ENCODE measurements around the gene NFKBIE.

Gene NFKBIE

DNA sequence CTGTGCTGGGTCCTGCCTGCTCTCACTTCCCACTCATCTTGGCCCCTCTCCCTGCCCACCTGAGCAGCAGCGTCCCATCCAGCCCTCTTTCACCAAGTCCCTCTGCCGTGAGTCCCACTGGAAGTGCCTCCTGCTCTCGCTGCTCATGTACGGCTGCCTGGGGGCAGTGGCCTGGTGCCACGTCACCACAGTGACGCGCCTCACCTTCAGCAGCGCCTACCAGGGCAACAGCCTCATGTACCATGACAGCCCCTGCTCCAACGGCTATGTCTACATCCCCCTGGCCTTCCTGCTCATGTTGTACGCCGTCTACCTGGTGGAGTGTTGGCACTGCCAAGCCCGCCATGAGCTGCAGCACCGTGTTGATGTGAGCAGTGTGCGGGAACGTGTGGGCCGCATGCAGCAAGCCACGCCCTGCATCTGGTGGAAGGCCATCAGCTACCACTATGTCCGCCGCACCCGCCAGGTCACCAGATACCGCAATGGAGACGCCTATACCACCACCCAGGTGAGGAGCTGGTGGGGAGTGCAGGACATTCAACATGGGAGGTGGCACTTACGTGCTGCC lies 7.7 kb upstream of the NFKBIE start:
- no peak for DNase-seq (ENCODE audit: low read depth)

DNA sequence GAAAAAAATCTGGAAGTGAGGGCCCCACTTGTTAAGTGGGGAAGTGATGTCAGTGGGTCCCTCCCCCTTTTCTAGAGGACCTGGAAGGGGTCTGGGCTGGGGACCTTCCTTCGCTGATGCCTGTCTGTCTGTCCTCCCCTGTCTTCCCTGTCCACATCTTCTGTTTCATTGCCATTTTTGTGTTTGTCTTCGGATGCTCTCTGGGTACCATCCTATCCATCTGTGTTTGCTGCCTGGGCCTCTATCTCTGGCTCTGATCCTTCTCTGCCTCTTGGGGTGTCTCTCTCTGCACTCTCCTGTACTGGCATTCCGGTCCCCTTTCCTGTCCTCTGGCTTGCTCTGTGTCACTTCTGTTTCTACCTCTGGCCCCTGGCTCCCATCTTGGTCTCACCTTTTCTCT lies 7.2 kb upstream of the NFKBIE start:
- DNase-seq (ENCODE audit: low read depth): no peak

GRCh38 chr6:44271914-44272313 lies 6.6 kb upstream of the NFKBIE start:
- DNase-seq (ENCODE audit: low read depth): no peak

GRCh38 chr6:44271406-44271723 lies 6.0 kb upstream of the NFKBIE start:
- no peak for DNase-seq (ENCODE audit: low read depth)

GRCh38 chr6:44270526-44271405 lies 5.4 kb upstream of the NFKBIE start:
- no peak for DNase-seq (ENCODE audit: low read depth)

DNA sequence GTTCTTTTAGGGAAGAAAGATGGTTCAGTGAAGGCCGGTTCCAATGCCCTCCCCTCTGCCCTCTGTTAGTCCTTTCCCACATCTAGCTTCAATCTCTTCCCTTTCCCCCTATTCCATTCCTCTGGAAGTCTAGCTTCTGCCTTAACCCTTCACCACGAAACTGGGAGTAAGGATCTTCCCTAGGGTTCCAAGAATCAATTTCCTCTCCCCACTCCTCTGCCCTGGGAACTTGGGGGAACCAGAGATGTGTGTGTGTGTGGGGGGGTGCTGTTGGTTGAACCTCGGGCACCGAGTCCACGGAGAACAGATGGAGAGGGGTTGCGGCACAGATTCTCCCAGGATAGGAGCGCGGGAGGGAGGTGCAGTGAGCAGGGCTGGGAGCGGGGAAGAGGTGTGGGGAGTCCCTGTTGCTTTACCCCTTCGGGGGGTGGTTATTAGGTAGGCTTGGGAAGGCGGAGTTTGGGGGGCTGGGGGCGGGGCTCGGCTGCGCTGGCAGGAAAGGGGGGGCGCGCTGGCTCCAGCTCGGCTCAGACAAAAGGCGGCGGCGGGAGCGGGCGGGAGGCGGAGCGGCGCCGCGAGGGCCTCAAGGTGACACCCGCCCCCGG lies 4.7 kb upstream of the NFKBIE start, which contains the start of gene TMEM151B:
TMEM151B (plus strand) TSS at position 530 of the 605 bp plus-strand sequence. CDS start 293 bp downstream, outside the sequence.
- no peak for DNase-seq (ENCODE audit: low read depth)

- no peak for DNase-seq (ENCODE audit: low read depth)
Measured at GRCh38 chr6:44269178-44269920, 4.0 kb upstream of the NFKBIE start.

DNA sequence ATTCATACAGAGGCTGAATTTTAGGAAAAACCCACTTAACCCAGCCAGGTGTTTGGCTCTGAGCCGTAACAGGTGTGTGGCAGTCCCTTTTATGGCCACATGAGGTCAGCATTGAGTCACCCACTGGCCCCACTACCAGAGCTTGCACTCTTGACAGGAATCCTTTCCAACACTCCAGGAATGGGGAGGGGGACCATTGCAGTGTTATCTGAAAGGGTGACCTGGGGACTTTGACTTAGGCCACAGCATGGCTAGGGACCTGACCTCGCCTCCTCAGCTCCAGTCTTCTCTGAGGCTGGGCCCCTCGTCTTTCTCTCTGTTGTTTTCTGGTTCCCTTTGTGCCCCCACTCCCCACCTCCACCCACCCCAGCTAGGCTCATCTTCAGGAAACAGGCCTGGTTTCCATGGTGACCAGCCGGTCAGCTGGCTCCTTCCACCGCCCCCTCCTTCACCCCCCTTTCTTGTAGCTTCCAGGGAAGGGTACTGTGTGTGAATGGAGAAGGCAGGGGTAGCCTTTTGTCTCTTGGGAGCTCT lies 2.8 kb upstream of the NFKBIE start:
- DNase-seq (ENCODE audit: low read depth): peak; percentile 52

- DNase-seq (ENCODE audit: low read depth): no peak
Measured at GRCh38 chr6:44267252-44267651, 1.9 kb upstream of the NFKBIE start.

GRCh38 chr6:44266347-44266746 lies 996 bp upstream of the NFKBIE start:
- no peak for DNase-seq (ENCODE audit: low read depth)

- no peak for DNase-seq (ENCODE audit: low read depth)
Measured at GRCh38 chr6:44265722-44266233, 427 bp upstream of the NFKBIE start.

DNA sequence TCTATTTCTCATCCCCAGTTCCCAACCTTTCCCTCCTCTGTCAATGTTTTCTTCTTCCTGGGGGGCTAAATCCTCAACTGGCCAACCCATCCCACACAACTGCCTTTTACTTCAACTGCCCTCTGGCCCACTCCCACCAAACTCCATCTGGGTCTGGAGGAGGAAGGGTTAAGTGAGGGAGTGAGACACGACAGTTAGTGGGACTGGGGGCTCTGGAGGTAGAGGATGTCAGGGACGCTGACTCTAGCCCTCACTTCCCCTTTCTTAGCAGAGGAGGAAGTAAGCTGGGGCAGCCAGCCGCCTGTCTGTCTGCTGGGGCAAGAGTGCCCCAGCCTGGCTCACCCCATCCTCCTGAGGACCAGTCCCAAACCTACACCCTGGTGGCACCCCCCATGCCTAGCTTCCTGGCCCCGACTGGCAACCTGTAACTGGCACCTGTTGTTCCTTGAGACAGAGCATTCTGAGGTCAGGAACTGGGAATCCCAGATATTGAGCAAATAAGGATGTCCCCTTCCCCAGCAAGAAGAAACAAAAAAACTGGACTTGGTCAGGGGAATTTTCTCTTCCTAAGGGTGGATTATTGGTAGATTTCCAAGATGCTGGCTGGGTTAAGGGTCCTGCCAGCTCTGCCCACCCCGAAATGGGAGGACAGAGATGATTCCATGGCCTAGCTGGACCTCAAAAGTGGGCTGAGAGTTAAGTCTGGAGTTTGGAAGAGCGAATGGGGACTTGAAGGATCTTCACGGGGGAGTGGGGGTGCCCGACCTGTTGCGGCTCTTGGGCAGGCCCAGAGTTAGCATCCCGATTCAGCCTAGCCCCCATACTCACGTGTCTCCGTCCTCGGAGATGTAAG lies 971 bp downstream of the NFKBIE start:
- DNase-seq (ENCODE audit: low read depth): no peak

- peak; percentile 48 for DNase-seq (ENCODE audit: low read depth)
Measured at GRCh38 chr6:44263354-44264100, 1.8 kb downstream of the NFKBIE start.

DNA sequence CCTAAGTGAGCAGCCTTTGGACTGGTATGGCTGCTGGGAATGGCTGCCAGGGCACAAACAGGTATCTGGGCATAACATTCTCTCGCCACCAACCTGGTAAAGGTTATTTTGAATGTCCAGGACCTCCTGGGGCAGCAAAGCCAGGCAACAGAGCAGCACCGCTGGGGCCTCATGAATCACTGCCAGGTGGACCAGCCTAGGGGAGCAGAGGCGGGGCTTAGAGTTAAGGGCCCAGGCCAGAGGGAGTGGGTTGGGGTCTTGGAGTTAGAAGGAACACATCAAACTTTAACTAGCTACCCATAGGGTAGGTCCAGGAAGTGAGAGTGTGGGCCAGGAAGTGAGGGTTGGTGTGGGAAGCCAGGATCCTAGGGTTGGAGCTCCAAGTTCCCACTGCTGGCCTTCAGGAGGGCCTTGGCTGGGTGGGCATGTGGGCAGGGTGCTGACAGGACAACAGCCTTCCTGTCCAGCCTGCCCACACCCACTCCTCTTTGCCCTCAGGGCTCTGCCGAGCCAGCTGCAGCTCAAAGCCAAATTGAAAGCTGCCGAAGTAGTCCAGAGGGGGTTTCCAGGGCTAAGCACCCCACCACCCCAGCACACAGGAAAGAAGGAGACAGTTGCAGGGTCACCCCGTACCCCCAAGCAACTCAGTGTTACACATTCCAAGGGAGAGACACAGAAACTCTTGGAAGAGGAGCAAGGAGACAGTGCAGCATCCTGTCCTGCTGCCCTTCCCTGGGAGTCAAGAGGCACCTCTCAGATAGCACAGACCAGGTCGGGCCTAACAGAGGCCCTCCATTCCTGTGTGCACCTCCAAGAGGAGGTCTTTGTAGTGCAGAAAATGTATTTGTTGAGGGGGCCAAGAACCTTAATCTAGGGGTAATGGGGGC lies 2.6 kb downstream of the NFKBIE start:
- no peak for DNase-seq (ENCODE audit: low read depth)

DNA sequence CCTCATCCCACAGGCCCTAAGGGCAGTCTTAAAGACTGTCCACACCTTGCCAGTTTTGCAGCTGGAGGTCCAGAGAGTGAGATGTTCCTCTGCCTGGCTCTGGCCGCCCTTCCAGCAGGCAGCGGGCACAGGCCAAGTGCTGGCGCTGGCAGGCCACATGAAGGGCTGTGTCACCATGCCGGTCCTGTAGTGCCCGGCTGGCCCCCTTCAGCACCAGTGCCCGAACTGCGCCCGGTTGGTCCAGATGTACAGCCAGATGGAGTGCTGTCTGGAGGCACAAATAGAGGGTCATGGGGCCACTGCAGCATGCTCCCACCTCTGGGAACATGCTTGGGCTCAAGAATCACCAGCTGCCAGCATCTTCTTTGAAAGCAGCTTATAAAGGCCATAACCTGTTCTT lies 3.8 kb downstream of the NFKBIE start:
- DNase-seq (ENCODE audit: low read depth): no peak

GRCh38 chr6:44260451-44261297 lies 4.7 kb downstream of the NFKBIE start:
- no peak for DNase-seq (ENCODE audit: low read depth)

- no peak for DNase-seq (ENCODE audit: low read depth)
Measured at GRCh38 chr6:44260011-44260410, 5.3 kb downstream of the NFKBIE start.

GRCh38 chr6:44258921-44259320 lies 6.4 kb downstream of the NFKBIE start:
- no peak for DNase-seq (ENCODE audit: low read depth)

All from EH (cell line).